GM23338 (cell line): ENCODE results near the gene WNT4. TPM values are rescaled to one million over a fixed set of nuclear protein-coding genes. Genes with fewer than 3 reads are reported as not detected.

ENCODE experiments used
- ATAC-seq: fragments of 200-7000 bp; cut with Tn5 transposase; 3 replicates; pipeline ENCODE4 v1.9.1; 2020
- DNase-seq: peaks from one replicate; pipeline ENCODE4 v3.0.0-alpha.2; 2015; ENCODE audit warnings: low spot score
- H2AFZ ChIP-seq: fragments of 200-600 bp; sonication (generic); 2 replicates; pipeline ENCODE4 v1.8.0; 2016; ENCODE audit warnings: antibody characterized with exemption, mild to moderate bottlenecking, moderate library complexity
- H3F3A ChIP-seq: fragments of 200-600 bp; sonication (generic); replicated peaks from 2 replicates; pipeline ENCODE4 v1.8.0; 2017; ENCODE audit warnings: antibody characterized with exemption, mixed run types, low read depth
- H3K27ac ChIP-seq: fragments of 200-600 bp; sonication (generic); 2 replicates; pipeline ENCODE4 v1.6.1; 2016; ENCODE audit warnings: low read depth
- H3K27me3 ChIP-seq: fragments of 200-600 bp; sonication (generic); 2 replicates; pipeline ENCODE4 v1.8.0; 2016; ENCODE audit warnings: mild to moderate bottlenecking, mixed run types, moderate library complexity; ENCODE audit not compliant: insufficient read depth
- H3K36me3 ChIP-seq: fragments of 200-600 bp; sonication (generic); 2 replicates; pipeline ENCODE4 v1.8.0; 2016; ENCODE audit warnings: mild to moderate bottlenecking; ENCODE audit not compliant: insufficient read depth
- H3K4me1 ChIP-seq: fragments of 200-600 bp; sonication (generic); 2 replicates; pipeline ENCODE4 v1.8.0; 2016; ENCODE audit warnings: mild to moderate bottlenecking, moderate library complexity; ENCODE audit not compliant: insufficient read depth
- H3K4me2 ChIP-seq: fragments of 200-600 bp; sonication (generic); 2 replicates; pipeline ENCODE4 v1.7.1; 2017; ENCODE audit warnings: mixed run types
- H3K4me3 ChIP-seq: fragments of 200-600 bp; sonication (generic); 2 replicates; pipeline ENCODE4 v1.6.1; 2016; ENCODE audit warnings: mixed run types
- H3K79me2 ChIP-seq: fragments of 200-600 bp; sonication (generic); replicated peaks from 2 replicates; pipeline ENCODE4 v1.8.0; 2017; ENCODE audit warnings: mild to moderate bottlenecking; ENCODE audit not compliant: insufficient read depth
- H3K9me2 ChIP-seq: fragments of 200-600 bp; sonication (generic); 2 replicates; pipeline ENCODE4 v1.8.0; 2017; ENCODE audit not compliant: insufficient read depth
- H4K20me1 ChIP-seq: fragments of 200-600 bp; sonication (generic); replicated peaks from 2 replicates; pipeline ENCODE4 v1.8.0; 2017; ENCODE audit warnings: mild to moderate bottlenecking; ENCODE audit not compliant: insufficient read depth
- H3K27ac Mint-ChIP-seq: 2 replicates; pipeline ENCODE4 v1.8.0; 2020; ENCODE audit warnings: inconsistent platforms, mild to moderate bottlenecking, moderate library complexity, mixed read lengths
- H3K27me3 Mint-ChIP-seq: 3 replicates; pipeline ENCODE4 v1.8.0; 2022; ENCODE audit warnings: low read depth, mild to moderate bottlenecking, moderate library complexity, mixed read lengths, inconsistent platforms; ENCODE audit not compliant: insufficient read depth, poor library complexity
- H3K36me3 Mint-ChIP-seq: 3 replicates; pipeline ENCODE4 v1.8.0; 2021; ENCODE audit warnings: low read depth, mild to moderate bottlenecking, inconsistent platforms, moderate library complexity, mixed read lengths
- H3K4me1 Mint-ChIP-seq: 3 replicates; pipeline ENCODE4 v1.8.0; 2020; ENCODE audit warnings: mild to moderate bottlenecking, inconsistent platforms, mixed read lengths
- H3K4me3 Mint-ChIP-seq: 3 replicates; pipeline ENCODE4 v1.8.0; 2021; ENCODE audit warnings: moderate library complexity, mild to moderate bottlenecking, inconsistent platforms, mixed read lengths
- H3K9me3 Mint-ChIP-seq: 3 replicates; pipeline ENCODE4 v1.8.0; 2020; ENCODE audit warnings: moderate library complexity, mild to moderate bottlenecking, inconsistent platforms, mixed read lengths
- CREB1 ChIP-seq: fragments of 250-450 bp; sonication (Bioruptor Pico); IDR thresholded peaks from 2 replicates; pipeline ENCODE4 v1.5.0; 2020; ENCODE audit warnings: low read depth, mild to moderate bottlenecking, moderate library complexity
- CTCF ChIP-seq, 2 experiments: fragments of 200-600 bp in 1 of 2; sonication (generic) in 1 of 2; conservative IDR thresholded peaks; 2 replicates each; pipeline versions ENCODE4 v1.5.1 to v1.6.1; 2016 to 2017; ENCODE audit warnings: antibody characterized with exemption in 2 of 2, low read depth in 2 of 2, mild to moderate bottlenecking in 2 of 2, moderate library complexity in 1 of 2
- EZH2 ChIP-seq: fragments of 200-600 bp; sonication (generic); IDR thresholded peaks from one replicate; pipeline ENCODE4 v1.8.0; 2017; ENCODE audit warnings: antibody characterized with exemption, mild to moderate bottlenecking, low read depth; ENCODE audit not compliant: unreplicated experiment
- EZH2phosphoT487 ChIP-seq: fragments of 200-600 bp; sonication (generic); IDR thresholded peaks from one replicate; pipeline ENCODE4 v1.8.1; 2018; ENCODE audit warnings: antibody characterized with exemption; ENCODE audit not compliant: unreplicated experiment
- JUNB ChIP-seq: IDR thresholded peaks from one replicate; pipeline ENCODE4 v1.6.1; 2016; ENCODE audit warnings: antibody characterized with exemption; ENCODE audit not compliant: unreplicated experiment
- NANOG ChIP-seq: IDR thresholded peaks from 2 replicates; pipeline ENCODE4 v1.6.1; 2016; ENCODE audit warnings: antibody characterized with exemption, borderline replicate concordance
- STAT1 ChIP-seq: IDR thresholded peaks from one replicate; pipeline ENCODE4 v1.6.1; 2016; ENCODE audit warnings: antibody characterized with exemption; ENCODE audit not compliant: unreplicated experiment
- ZNF114 ChIP-seq: fragments of 250-450 bp; sonication (Bioruptor Pico); IDR thresholded peaks from 2 replicates; pipeline ENCODE4 v1.5.0; 2020; ENCODE audit warnings: mild to moderate bottlenecking, moderate library complexity
- ZNF331 ChIP-seq: fragments of 250-450 bp; sonication (Bioruptor Pico); IDR thresholded peaks from 2 replicates; pipeline ENCODE4 v1.5.0; 2020; ENCODE audit warnings: low read depth, mild to moderate bottlenecking, moderate library complexity
- ZNF462 ChIP-seq: fragments of 250-450 bp; sonication (Bioruptor Pico); IDR thresholded peaks from 2 replicates; pipeline ENCODE4 v1.5.0; 2020; ENCODE audit warnings: mild to moderate bottlenecking, moderate library complexity
- polyA plus RNA-seq: library from polyadenylated mRNA; unstranded; fragments of >200 nt; fragmentation: Nextera tagmentation; extraction: Ambion mirVana; gene quantifications from 2 replicates; pipeline ENCODE4 v1.2.1, GENCODE V29; 2016
- total RNA-seq: library from RNA; depleted of rRNA; stranded (reverse); fragments of >200 nt; shearing (Covaris generic); gene quantifications from 2 replicates; pipeline ENCODE4 v1.2.3, GENCODE V29; 2014
- TF ChIP-seq, protein P1 (sequence below): IDR thresholded peaks from 2 replicates; pipeline ENCODE4 v1.6.1; 2016; ENCODE audit warnings: antibody characterized with exemption
- TF ChIP-seq, protein P2 (sequence below): IDR thresholded peaks from one replicate; pipeline ENCODE4 v1.6.1; 2018; ENCODE audit warnings: antibody characterized with exemption; ENCODE audit not compliant: unreplicated experiment

The WNT4 gene
- total and polyA plus RNA-seq, 2 experiments from 2014 or later, result 0.59 to 0.79 TPM

DNA sequence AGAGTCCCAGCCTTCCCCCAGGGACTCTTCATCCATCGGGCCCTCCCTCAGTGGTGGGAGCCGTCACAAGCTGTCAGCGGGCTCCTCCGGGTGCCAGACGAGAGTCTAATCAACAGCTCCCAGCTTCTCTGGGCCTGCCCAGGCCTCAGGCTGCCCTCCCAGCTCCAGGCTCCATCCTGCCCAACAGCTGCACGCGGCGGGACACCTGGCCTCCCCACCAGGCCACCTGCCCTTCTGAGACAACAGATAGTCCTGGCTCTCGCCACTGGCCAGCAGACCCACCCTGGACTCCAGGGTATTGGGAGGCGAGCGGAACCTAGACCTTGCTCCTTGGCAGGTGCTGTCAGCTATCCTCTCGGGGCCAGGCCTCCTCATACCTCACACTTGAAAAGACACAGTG is 3.1 kb downstream of the WNT4 start:
- Mint-ChIP-seq H3K4me3 (no peak overlapping the region), H3K4me1 (peaks cover 45% of the 10 kb centered on the region)

More for the DNA sequence above, 3.1 kb downstream of the WNT4 start:
- Histone ChIP-seq H3K4me3 (no peak overlapping the region), H4K20me1 (no peaks in the 10 kb centered on the region; the same call in 1 of the 2 replicates), H3K79me2 (no peaks in the 10 kb centered on the region), H2AFZ (no peak overlapping the region), H3F3A (peaks cover 11% of the 10 kb centered on the region; the same call in 1 of the 2 replicates), H3K27ac (no peak overlapping the region), H3K4me2 (no peak overlapping the region), H3K36me3 (no peaks in the 10 kb centered on the region), H3K27me3 (peaks cover 41% of the 10 kb centered on the region), H3K9me2 (no peaks in the 10 kb centered on the region), H3K4me1 (peaks cover 33% of the 10 kb centered on the region)
- TF ChIP-seq, protein P1, sequence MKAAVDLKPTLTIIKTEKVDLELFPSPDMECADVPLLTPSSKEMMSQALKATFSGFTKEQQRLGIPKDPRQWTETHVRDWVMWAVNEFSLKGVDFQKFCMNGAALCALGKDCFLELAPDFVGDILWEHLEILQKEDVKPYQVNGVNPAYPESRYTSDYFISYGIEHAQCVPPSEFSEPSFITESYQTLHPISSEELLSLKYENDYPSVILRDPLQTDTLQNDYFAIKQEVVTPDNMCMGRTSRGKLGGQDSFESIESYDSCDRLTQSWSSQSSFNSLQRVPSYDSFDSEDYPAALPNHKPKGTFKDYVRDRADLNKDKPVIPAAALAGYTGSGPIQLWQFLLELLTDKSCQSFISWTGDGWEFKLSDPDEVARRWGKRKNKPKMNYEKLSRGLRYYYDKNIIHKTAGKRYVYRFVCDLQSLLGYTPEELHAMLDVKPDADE, result no peak
- TF ChIP-seq ZNF462 (CRISPR knock-in tag) (no peak), NANOG (no peak), CTCF (conservative IDR thresholded peaks at IDR 0.05; ENCODE audit: low read depth in 2 of 2) (no peak), EZH2 (no peak), JUNB (no peak), ZNF114 (CRISPR knock-in tag) (no peak), ZNF331 (CRISPR knock-in tag) (no peak), EZH2phosphoT487 (no peak), CREB1 (CRISPR knock-in tag) (no peak), STAT1 (no peak)
- TF ChIP-seq, protein P2, sequence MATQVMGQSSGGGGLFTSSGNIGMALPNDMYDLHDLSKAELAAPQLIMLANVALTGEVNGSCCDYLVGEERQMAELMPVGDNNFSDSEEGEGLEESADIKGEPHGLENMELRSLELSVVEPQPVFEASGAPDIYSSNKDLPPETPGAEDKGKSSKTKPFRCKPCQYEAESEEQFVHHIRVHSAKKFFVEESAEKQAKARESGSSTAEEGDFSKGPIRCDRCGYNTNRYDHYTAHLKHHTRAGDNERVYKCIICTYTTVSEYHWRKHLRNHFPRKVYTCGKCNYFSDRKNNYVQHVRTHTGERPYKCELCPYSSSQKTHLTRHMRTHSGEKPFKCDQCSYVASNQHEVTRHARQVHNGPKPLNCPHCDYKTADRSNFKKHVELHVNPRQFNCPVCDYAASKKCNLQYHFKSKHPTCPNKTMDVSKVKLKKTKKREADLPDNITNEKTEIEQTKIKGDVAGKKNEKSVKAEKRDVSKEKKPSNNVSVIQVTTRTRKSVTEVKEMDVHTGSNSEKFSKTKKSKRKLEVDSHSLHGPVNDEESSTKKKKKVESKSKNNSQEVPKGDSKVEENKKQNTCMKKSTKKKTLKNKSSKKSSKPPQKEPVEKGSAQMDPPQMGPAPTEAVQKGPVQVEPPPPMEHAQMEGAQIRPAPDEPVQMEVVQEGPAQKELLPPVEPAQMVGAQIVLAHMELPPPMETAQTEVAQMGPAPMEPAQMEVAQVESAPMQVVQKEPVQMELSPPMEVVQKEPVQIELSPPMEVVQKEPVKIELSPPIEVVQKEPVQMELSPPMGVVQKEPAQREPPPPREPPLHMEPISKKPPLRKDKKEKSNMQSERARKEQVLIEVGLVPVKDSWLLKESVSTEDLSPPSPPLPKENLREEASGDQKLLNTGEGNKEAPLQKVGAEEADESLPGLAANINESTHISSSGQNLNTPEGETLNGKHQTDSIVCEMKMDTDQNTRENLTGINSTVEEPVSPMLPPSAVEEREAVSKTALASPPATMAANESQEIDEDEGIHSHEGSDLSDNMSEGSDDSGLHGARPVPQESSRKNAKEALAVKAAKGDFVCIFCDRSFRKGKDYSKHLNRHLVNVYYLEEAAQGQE, result no peak
- Mint-ChIP-seq H3K27me3 (peaks cover 40% of the 10 kb centered on the region), H3K27ac (no peak overlapping the region), H3K9me3 (no peaks in the 10 kb centered on the region), H3K36me3 (no peaks in the 10 kb centered on the region; the same call in 2 of the 3 replicates)
- DNase-seq (no peak), ATAC-seq (no peak)
